ENCODE measurements around the gene CCT8L2.
"Not testable (repeated sequence)": the region's sequence is repeated elsewhere in the genome, so short reads cannot be mapped to it uniquely, and the experiment has no call there.

The CCT8L2 gene
- total RNA-seq, result 0 to 0.17 (median 0) reads per million in 3 donors

- H3K4me3 ChIP-seq (ENCODE audit: insufficient read depth, low read depth, low read length, poor library complexity, severe bottlenecking); H3K27ac ChIP-seq (ENCODE audit: insufficient read depth, low read length, poor library complexity, severe bottlenecking); H3K9me3 ChIP-seq (ENCODE audit: control insufficient read depth, low read length); DNase-seq; H3K36me3 ChIP-seq (ENCODE audit: control insufficient read depth, insufficient read depth, low read length); H3K4me1 ChIP-seq (ENCODE audit: control insufficient read depth, insufficient read depth, low read length, poor library complexity, severe bottlenecking); H3K27me3 ChIP-seq (replicated peaks; ENCODE audit: control insufficient read depth, insufficient read depth, low read length, poor library complexity, severe bottlenecking): not testable (repeated sequence)
Observed at GRCh38 chr22:16592710-16593109, at the start of gene CCT8L2. Gene CCT8L2, minus strand, starts transcription at chr22:16592810. Its CDS starts 260 bp downstream, at chr22:16592550.

- not testable (repeated sequence) for H3K27ac ChIP-seq (ENCODE audit: insufficient read depth, low read length, poor library complexity, severe bottlenecking); H3K4me3 ChIP-seq (ENCODE audit: insufficient read depth, low read depth, low read length, poor library complexity, severe bottlenecking); DNase-seq; H3K4me1 ChIP-seq (ENCODE audit: control insufficient read depth, insufficient read depth, low read length, poor library complexity, severe bottlenecking); H3K36me3 ChIP-seq (ENCODE audit: control insufficient read depth, insufficient read depth, low read length); H3K9me3 ChIP-seq (ENCODE audit: control insufficient read depth, low read length); H3K27me3 ChIP-seq (replicated peaks; ENCODE audit: control insufficient read depth, insufficient read depth, low read length, poor library complexity, severe bottlenecking)
Observed at GRCh38 chr22:16635442-16635841, 42.8 kb upstream of the CCT8L2 start.

- not testable (repeated sequence) for H3K9me3 ChIP-seq (ENCODE audit: control insufficient read depth, low read length); H3K27me3 ChIP-seq (replicated peaks; ENCODE audit: control insufficient read depth, insufficient read depth, low read length, poor library complexity, severe bottlenecking); DNase-seq; H3K4me3 ChIP-seq (ENCODE audit: insufficient read depth, low read depth, low read length, poor library complexity, severe bottlenecking); H3K36me3 ChIP-seq (ENCODE audit: control insufficient read depth, insufficient read depth, low read length); H3K27ac ChIP-seq (ENCODE audit: insufficient read depth, low read length, poor library complexity, severe bottlenecking); H3K4me1 ChIP-seq (ENCODE audit: control insufficient read depth, insufficient read depth, low read length, poor library complexity, severe bottlenecking)
Observed at GRCh38 chr22:16634092-16634491, 41.5 kb upstream of the CCT8L2 start.

- not testable (repeated sequence) for H3K9me3 ChIP-seq (ENCODE audit: control insufficient read depth, low read length); H3K4me3 ChIP-seq (ENCODE audit: insufficient read depth, low read depth, low read length, poor library complexity, severe bottlenecking); DNase-seq; H3K36me3 ChIP-seq (ENCODE audit: control insufficient read depth, insufficient read depth, low read length); H3K4me1 ChIP-seq (ENCODE audit: control insufficient read depth, insufficient read depth, low read length, poor library complexity, severe bottlenecking); H3K27ac ChIP-seq (ENCODE audit: insufficient read depth, low read length, poor library complexity, severe bottlenecking); H3K27me3 ChIP-seq (replicated peaks; ENCODE audit: control insufficient read depth, insufficient read depth, low read length, poor library complexity, severe bottlenecking)
Observed at GRCh38 chr22:16628476-16628875, 35.9 kb upstream of the CCT8L2 start.

GRCh38 chr22:16625018-16625417 lies 32.4 kb upstream of the CCT8L2 start:
- H3K27ac ChIP-seq (ENCODE audit: insufficient read depth, low read length, poor library complexity, severe bottlenecking); H3K36me3 ChIP-seq (ENCODE audit: control insufficient read depth, insufficient read depth, low read length); H3K9me3 ChIP-seq (ENCODE audit: control insufficient read depth, low read length); H3K4me1 ChIP-seq (ENCODE audit: control insufficient read depth, insufficient read depth, low read length, poor library complexity, severe bottlenecking); H3K4me3 ChIP-seq (ENCODE audit: insufficient read depth, low read depth, low read length, poor library complexity, severe bottlenecking); H3K27me3 ChIP-seq (replicated peaks; ENCODE audit: control insufficient read depth, insufficient read depth, low read length, poor library complexity, severe bottlenecking); DNase-seq: not testable (repeated sequence)

- H3K9me3 ChIP-seq (ENCODE audit: control insufficient read depth, low read length); DNase-seq; H3K27ac ChIP-seq (ENCODE audit: insufficient read depth, low read length, poor library complexity, severe bottlenecking); H3K27me3 ChIP-seq (replicated peaks; ENCODE audit: control insufficient read depth, insufficient read depth, low read length, poor library complexity, severe bottlenecking); H3K4me3 ChIP-seq (ENCODE audit: insufficient read depth, low read depth, low read length, poor library complexity, severe bottlenecking); H3K36me3 ChIP-seq (ENCODE audit: control insufficient read depth, insufficient read depth, low read length); H3K4me1 ChIP-seq (ENCODE audit: control insufficient read depth, insufficient read depth, low read length, poor library complexity, severe bottlenecking): not testable (repeated sequence)
Observed at GRCh38 chr22:16623595-16623994, 31.0 kb upstream of the CCT8L2 start.

- H3K4me3 ChIP-seq (ENCODE audit: insufficient read depth, low read depth, low read length, poor library complexity, severe bottlenecking); H3K27me3 ChIP-seq (replicated peaks; ENCODE audit: control insufficient read depth, insufficient read depth, low read length, poor library complexity, severe bottlenecking); H3K27ac ChIP-seq (ENCODE audit: insufficient read depth, low read length, poor library complexity, severe bottlenecking); H3K36me3 ChIP-seq (ENCODE audit: control insufficient read depth, insufficient read depth, low read length); H3K9me3 ChIP-seq (ENCODE audit: control insufficient read depth, low read length); H3K4me1 ChIP-seq (ENCODE audit: control insufficient read depth, insufficient read depth, low read length, poor library complexity, severe bottlenecking); DNase-seq: not testable (repeated sequence)
Observed at GRCh38 chr22:16617516-16617915, 24.9 kb upstream of the CCT8L2 start.

GRCh38 chr22:16616390-16616938 lies 23.9 kb upstream of the CCT8L2 start:
- H3K9me3 ChIP-seq (ENCODE audit: control insufficient read depth, low read length); H3K27ac ChIP-seq (ENCODE audit: insufficient read depth, low read length, poor library complexity, severe bottlenecking); H3K4me3 ChIP-seq (ENCODE audit: insufficient read depth, low read depth, low read length, poor library complexity, severe bottlenecking); H3K4me1 ChIP-seq (ENCODE audit: control insufficient read depth, insufficient read depth, low read length, poor library complexity, severe bottlenecking); DNase-seq; H3K36me3 ChIP-seq (ENCODE audit: control insufficient read depth, insufficient read depth, low read length); H3K27me3 ChIP-seq (replicated peaks; ENCODE audit: control insufficient read depth, insufficient read depth, low read length, poor library complexity, severe bottlenecking): not testable (repeated sequence)

- not testable (repeated sequence) for H3K27me3 ChIP-seq (replicated peaks; ENCODE audit: control insufficient read depth, insufficient read depth, low read length, poor library complexity, severe bottlenecking); H3K27ac ChIP-seq (ENCODE audit: insufficient read depth, low read length, poor library complexity, severe bottlenecking); H3K36me3 ChIP-seq (ENCODE audit: control insufficient read depth, insufficient read depth, low read length); H3K9me3 ChIP-seq (ENCODE audit: control insufficient read depth, low read length); H3K4me1 ChIP-seq (ENCODE audit: control insufficient read depth, insufficient read depth, low read length, poor library complexity, severe bottlenecking); H3K4me3 ChIP-seq (ENCODE audit: insufficient read depth, low read depth, low read length, poor library complexity, severe bottlenecking); DNase-seq
Observed at GRCh38 chr22:16615606-16616245, 23.1 kb upstream of the CCT8L2 start.

- Histone ChIP-seq H3K36me3 (ENCODE audit: control insufficient read depth, insufficient read depth, low read length) (no peaks in the 10 kb centered on the region), H3K4me3 (ENCODE audit: insufficient read depth, low read depth, low read length, poor library complexity, severe bottlenecking) (no peak overlapping the region), H3K4me1 (ENCODE audit: control insufficient read depth, insufficient read depth, low read length, poor library complexity, severe bottlenecking) (no peaks in the 10 kb centered on the region), H3K27me3 (replicated peaks; ENCODE audit: control insufficient read depth, insufficient read depth, low read length, poor library complexity, severe bottlenecking) (no peaks in the 10 kb centered on the region), H3K27ac (ENCODE audit: insufficient read depth, low read length, poor library complexity, severe bottlenecking) (no peak overlapping the region), H3K9me3 (ENCODE audit: control insufficient read depth, low read length) (no peaks in the 10 kb centered on the region)
- DNase-seq, result no peak
Observed at GRCh38 chr22:16609548-16610261, 17.1 kb upstream of the CCT8L2 start.
